ENCODE results near the gene SPSB3. TPM values are rescaled to one million over a fixed set of nuclear protein-coding genes. Genes with fewer than 3 reads are reported as not detected.

SPSB3 gene
- total and polyA plus RNA-seq, 9 of the 15 experiments (the other 6 are each of a cell fraction or from before 2014, with no cell fraction given) = 0.39 to 37.4 (median 7.1) TPM

DNA sequence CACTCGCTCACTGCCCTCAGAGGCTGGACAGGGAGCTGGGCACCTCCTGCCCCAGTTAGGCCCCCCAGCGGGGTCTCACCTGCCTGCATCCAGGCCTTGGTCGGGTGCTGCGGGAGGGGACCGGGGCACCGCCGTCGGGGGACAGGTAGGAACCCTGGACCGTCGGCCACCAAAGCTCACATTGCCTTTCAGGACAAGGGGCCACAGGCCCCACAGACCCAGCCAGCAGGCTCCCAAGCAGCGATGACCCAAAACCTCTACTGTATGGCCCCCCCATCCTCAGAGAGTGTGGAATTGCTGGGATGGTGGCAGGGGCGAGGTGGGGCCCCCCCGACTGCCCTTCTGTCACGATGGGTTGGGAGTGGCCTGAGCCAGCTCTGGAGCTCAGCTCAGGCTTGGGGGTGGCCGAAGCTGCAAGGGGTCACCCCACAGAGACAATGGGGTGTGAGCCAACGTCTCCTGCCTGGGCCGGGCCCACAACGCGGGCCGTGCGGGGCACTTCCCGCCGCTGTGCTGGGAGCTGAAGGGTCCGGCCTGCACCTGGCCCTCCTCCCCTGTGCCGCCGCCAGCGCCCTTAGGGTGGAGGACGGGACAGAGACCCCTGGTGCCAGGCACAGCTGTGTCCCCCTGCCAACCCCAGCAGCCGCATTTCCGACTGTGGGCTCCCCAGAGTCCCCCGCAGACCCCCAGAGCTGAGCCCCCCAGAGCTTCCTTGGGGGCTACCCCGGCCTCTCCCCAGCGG, 10.6 kb upstream of the SPSB3 start:
- BruUV-seq (replicated peaks) = no TSS peak
- no peak overlapping the region for H2AFZ ChIP-seq (ENCODE audit: low read depth, low read length)
- no peaks in the 10 kb centered on the region for H3K9me1 ChIP-seq (ENCODE audit: control insufficient read depth, insufficient read depth, low read length)
- intact Hi-C loops (cut with micrococcal nuclease) = no loop called here
- H3K27ac ChIP-seq (ENCODE audit: extremely low read depth, low read depth, low read length) = no peak overlapping the region
- 86% methylated on average over 28 of the region's 33 CpGs for WGBS (ENCODE audit: insufficient coverage, low coverage, missing lambda C conversion rate)
- H3K9me3 ChIP-seq (replicated peaks; ENCODE audit: control insufficient read depth, insufficient read depth, low read depth, low read length) = no peaks in the 10 kb centered on the region
- FAIRE-seq (no peak), DNase-seq (ENCODE audit: extremely low read depth in 1 of 4, low spot score in 3 of 4) (no peak), ATAC-seq (no peak)
- TF ChIP-seq ZNF586 (CRISPR knock-in tag; conservative IDR thresholded peaks at IDR 0.05) = no peak
- TF ChIP-seq NFE2 (IDR thresholded peaks at IDR 0.05; ENCODE audit: low read depth) = no peak
- no peak for TF ChIP-seq MAFG (tag; conservative IDR thresholded peaks at IDR 0.05)
- TF ChIP-seq POLR2G (IDR thresholded peaks at IDR 0.05; ENCODE audit: low read depth, low read length) = peak; percentile 53
- no peak for TF ChIP-seq POLR2AphosphoS2 (IDR thresholded peaks at IDR 0.05; ENCODE audit: low read length)
- no peak for TF ChIP-seq POLR3A (IDR thresholded peaks at IDR 0.05; ENCODE audit: borderline replicate concordance, extremely low read depth, insufficient read depth, insufficient read length)
- TF ChIP-seq TAF9B (IDR thresholded peaks at IDR 0.05; ENCODE audit: partially characterized antibody) = no peak
- TF ChIP-seq, protein P1, sequence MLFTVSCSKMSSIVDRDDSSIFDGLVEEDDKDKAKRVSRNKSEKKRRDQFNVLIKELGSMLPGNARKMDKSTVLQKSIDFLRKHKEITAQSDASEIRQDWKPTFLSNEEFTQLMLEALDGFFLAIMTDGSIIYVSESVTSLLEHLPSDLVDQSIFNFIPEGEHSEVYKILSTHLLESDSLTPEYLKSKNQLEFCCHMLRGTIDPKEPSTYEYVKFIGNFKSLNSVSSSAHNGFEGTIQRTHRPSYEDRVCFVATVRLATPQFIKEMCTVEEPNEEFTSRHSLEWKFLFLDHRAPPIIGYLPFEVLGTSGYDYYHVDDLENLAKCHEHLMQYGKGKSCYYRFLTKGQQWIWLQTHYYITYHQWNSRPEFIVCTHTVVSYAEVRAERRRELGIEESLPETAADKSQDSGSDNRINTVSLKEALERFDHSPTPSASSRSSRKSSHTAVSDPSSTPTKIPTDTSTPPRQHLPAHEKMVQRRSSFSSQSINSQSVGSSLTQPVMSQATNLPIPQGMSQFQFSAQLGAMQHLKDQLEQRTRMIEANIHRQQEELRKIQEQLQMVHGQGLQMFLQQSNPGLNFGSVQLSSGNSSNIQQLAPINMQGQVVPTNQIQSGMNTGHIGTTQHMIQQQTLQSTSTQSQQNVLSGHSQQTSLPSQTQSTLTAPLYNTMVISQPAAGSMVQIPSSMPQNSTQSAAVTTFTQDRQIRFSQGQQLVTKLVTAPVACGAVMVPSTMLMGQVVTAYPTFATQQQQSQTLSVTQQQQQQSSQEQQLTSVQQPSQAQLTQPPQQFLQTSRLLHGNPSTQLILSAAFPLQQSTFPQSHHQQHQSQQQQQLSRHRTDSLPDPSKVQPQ (CRISPR knock-in tag; IDR thresholded peaks at IDR 0.05; ENCODE audit: borderline replicate concordance) = no peak
- no peak overlapping the region for H3K4me3 ChIP-seq
- H3K79me2 ChIP-seq (ENCODE audit: control insufficient read depth, insufficient read depth, low read length) = no peaks in the 10 kb centered on the region
- H4K20me1 ChIP-seq (replicated peaks; ENCODE audit: control insufficient read depth, insufficient read depth, low read length) = no peaks in the 10 kb centered on the region
- H3K4me2 ChIP-seq (ENCODE audit: insufficient read depth, low read length) = no peak overlapping the region
- peaks cover 23% of the 10 kb centered on the region; the same call in 1 of the 3 replicates for H3K36me3 ChIP-seq (ENCODE audit: control insufficient read depth, insufficient read depth, low read length)
- ChIA-PET POLR2A (interaction anchor here (0.8 to 1.2 kb wide), 4 partner anchors 8 to 16 kb away, joined by 3 to 5 read pairs (median 4); partner anchors contain the start of genes NUBP2 and SPSB3), CTCF (ENCODE audit: low intra/inter-chr PET ratio) (no interaction called here)
- in situ Hi-C loops (cut with MboI) = no loop called here
- H3K9ac ChIP-seq (ENCODE audit: insufficient read depth in 1 of 2, low read depth in 2 of 2, low read length in 2 of 2) = no peak overlapping the region
- peaks cover 0 to 54% of the 10 kb centered on the region in 2 experiments; a peak in 2 of 5 replicates for H3K4me1 ChIP-seq (replicated peaks in 1 of 2; ENCODE audit: control insufficient read depth in 2 of 2, insufficient read depth in 2 of 2, low read length in 2 of 2)
- H3K27me3 ChIP-seq (ENCODE audit: control insufficient read depth in 2 of 2, insufficient read depth in 2 of 2, low read length in 2 of 2) = no peaks in the 10 kb centered on the region

Data from K562 (cell line).